ENCODE measurements around the gene SPEM2. TPM values are rescaled to one million over a fixed set of nuclear protein-coding genes. Genes with fewer than 3 reads are reported as not detected.

The SPEM2 gene
- polyA plus RNA-seq, 1 of the 3 experiments (the other 2 are of a cell fraction): not detected

GRCh38 chr17:7408252-7408727 lies 17.1 kb upstream of the SPEM2 start (continued):
- TF ChIP-seq IRF3 (IDR thresholded peaks at IDR 0.05; ENCODE audit: low read depth, low read length) (no peak), TCF12 (IDR thresholded peaks at IDR 0.05) (no peak), FOXM1 (IDR thresholded peaks at IDR 0.05; ENCODE audit: low read depth) (no peak), SIN3A (IDR thresholded peaks at IDR 0.05; ENCODE audit: borderline replicate concordance, low read depth, low read length) (no peak), MXI1 (IDR thresholded peaks at IDR 0.05; ENCODE audit: low read depth, low read length) (no peak), SMC3 (IDR thresholded peaks at IDR 0.05; ENCODE audit: low read depth, low read length) (no peak), ZBTB33 (IDR thresholded peaks at IDR 0.05; ENCODE audit: borderline replicate concordance, low read depth) (no peak), JUND (IDR thresholded peaks at IDR 0.05) (no peak)

GRCh38 chr17:7408863-7409262 lies 16.6 kb upstream of the SPEM2 start:
- ChIA-PET CTCF (interaction anchor here (4.9 kb wide), 1 partner anchor 53 kb away, joined by 28 read pairs; the partner anchor contains the start of gene TMEM95), POLR2A (no interaction called here)
- Histone ChIP-seq H3K9me2 (no peaks in the 10 kb centered on the region), H3K9ac (no peak overlapping the region), H3K27me3 (ENCODE audit: insufficient read depth) (no peaks in the 10 kb centered on the region), H3K27ac (ENCODE audit: low read depth in 2 of 2, low read length in 1 of 2) (no peak overlapping the region), H2AFZ (ENCODE audit: low read depth) (no peak overlapping the region), H3F3A (replicated peaks; ENCODE audit: insufficient read depth) (no peaks in the 10 kb centered on the region), H3K79me2 (ENCODE audit: insufficient read depth) (peaks cover 28% of the 10 kb centered on the region), H4K20me1 (ENCODE audit: insufficient read depth) (peaks cover 11% of the 10 kb centered on the region; the same call in 1 of the 2 replicates), H3K4me3 (ENCODE audit: low read depth in 2 of 2, low read length in 1 of 2) (no peak overlapping the region), H3K4me1 (ENCODE audit: control insufficient read depth in 1 of 2, insufficient read depth in 2 of 2, low read depth in 1 of 2, low read length in 1 of 2) (peaks cover 0 to 15% of the 10 kb centered on the region in 2 experiments; a peak in 1 of 4 replicates), H3K4me2 (no peak overlapping the region), H3K9me3 (no peaks in the 10 kb centered on the region), H3K36me3 (replicated peaks in 1 of 2; ENCODE audit: control insufficient read depth in 1 of 2, insufficient read depth in 2 of 2, low read length in 1 of 2) (peaks cover 8 to 35% of the 10 kb centered on the region in 2 experiments)
- no peak for TF ChIP-seq RCOR1 (IDR thresholded peaks at IDR 0.05; ENCODE audit: low read length)
- no peak for TF ChIP-seq USF1 (IDR thresholded peaks at IDR 0.05; ENCODE audit: borderline replicate concordance, low read depth)
- TF ChIP-seq IRF3 (IDR thresholded peaks at IDR 0.05; ENCODE audit: low read depth, low read length): no peak
- TF ChIP-seq TCF12 (IDR thresholded peaks at IDR 0.05): no peak
- no peak for TF ChIP-seq ELF1 (IDR thresholded peaks at IDR 0.05)
- DNase-seq: no peak
- 94% methylated on average over 4 of the region's 6 CpGs for WGBS (ENCODE audit: low lambda C conversion rate)
